Daoy (cell line): ENCODE results near the gene TDP1. TPM values are rescaled to one million over a fixed set of nuclear protein-coding genes. Genes with fewer than 3 reads are reported as not detected.
"Not testable (repeated sequence)": the region's sequence is repeated elsewhere in the genome, so short reads cannot be mapped to it uniquely, and the experiment has no call there.

Experiments used
- DNase-seq: peaks from one replicate; pipeline ENCODE4 v3.0.0-alpha.2; 2015; ENCODE audit warnings: low read depth
- total RNA-seq: library from RNA; depleted of rRNA; stranded (reverse); fragments of >200 nt; shearing (Covaris generic); gene quantifications from 2 replicates; pipeline ENCODE4 v1.2.3, GENCODE V29; 2014

TDP1 gene
- total RNA-seq, 1 experiment from 2014 or later = 50.6 TPM

DNA sequence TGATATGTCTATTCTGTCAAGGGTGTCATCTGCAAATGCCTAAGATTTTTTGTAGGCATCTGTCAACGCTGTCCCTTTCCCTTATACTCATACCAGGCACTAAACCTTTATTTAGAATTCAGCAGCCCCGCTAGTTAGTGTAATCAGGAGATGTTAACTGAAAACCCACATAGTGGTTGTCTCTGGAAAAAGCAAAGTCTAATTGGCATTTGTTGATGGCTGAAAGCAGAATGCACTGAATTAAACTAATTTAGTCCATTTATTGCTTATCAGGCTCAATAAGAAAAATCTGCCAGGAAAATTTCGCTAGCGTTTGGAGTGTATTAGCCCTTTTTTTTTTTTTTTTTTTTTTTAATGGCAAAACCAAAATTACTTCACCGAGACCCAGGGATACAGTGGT is 34.5 kb downstream of the TDP1 start:
- DNase-seq = no peak

DNA sequence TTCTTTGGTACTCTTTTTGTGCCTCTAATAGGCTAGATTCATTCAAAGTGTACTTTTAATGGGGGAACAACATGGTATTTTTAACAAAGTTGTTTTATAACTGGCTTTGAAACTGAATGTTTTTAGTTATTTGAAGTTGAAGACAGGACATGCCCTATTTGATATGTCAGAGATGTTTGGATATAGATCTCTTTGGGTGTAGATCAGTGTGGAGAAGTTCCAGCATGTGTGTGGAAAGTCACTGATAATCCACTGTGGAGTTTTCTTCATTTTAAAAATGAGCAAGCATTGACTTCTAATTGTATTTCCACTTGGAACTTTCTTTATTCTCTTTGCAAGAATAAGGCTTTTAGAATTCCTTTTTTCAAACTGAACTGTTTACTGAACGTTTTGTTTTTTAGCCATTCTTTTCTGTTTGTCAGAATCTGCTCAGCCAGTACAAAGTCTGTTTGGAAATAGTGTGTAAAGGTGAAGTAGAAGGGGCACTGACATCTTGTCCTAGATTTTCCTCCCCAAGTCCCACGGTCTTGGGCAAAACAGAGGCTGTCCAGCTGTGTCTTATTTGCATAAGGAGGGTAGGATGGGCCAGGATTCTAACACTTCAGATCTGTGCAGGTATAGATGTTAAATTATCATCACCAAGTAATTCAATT is 35.0 kb downstream of the TDP1 start:
- no peak for DNase-seq

DNA sequence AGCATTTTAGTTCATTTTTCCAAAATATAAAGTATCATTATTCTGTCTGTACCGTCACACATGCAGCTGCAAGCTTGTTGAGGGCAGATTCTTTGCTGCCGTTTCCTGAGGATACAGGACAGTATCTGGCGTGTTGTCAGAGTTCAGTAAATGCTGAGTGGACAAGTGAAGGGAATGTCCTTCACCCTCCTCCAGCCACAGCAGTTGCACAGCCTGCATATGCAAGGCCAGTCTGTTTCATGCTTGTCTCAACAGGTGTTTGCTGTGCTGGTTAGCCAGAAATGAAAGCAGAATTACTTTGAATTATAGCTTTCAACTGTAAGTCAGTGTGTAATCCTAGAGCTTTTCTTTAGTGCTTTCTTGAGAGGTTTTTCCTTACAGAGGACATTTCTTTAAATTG is 36.5 kb downstream of the TDP1 start:
- DNase-seq = no peak

DNA sequence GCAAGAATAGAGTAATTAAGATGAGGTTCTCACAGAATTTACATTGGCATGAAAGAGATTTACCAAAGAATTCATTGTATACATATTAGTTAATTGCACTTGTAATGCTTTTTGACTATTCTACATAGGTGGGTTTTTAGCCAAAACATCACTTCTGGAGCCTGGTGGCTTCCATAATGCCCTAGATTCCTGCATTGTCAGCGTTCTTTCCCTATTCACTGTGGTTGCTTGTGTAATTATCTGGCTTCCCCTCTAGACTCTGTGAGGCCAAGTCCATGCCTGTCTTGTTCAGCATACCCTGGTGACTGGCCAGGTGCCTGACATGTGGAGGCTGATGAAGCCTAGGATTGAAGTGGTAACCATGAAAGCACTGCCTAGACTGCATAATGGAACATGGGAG is 41.2 kb downstream of the TDP1 start:
- DNase-seq = no peak

DNA sequence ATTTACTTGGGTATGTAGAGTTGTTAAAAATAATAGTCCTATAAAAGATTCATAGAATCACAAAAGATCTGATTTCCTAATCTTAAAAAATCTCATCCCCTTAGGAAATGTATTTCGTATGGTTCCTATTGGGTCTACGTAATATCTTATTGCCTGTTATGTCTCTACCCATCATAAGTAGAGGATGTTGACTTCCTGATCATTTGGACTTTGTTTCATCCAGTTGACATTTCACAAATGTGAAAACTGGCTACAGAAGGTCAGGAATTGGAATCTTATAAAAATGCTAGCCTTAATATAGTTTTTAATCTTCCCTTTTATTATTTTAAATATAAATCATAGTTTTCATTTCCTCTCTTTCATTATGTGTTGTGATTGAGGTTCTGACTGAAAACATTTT is 45.2 kb downstream of the TDP1 start:
- no peak for DNase-seq

DNA sequence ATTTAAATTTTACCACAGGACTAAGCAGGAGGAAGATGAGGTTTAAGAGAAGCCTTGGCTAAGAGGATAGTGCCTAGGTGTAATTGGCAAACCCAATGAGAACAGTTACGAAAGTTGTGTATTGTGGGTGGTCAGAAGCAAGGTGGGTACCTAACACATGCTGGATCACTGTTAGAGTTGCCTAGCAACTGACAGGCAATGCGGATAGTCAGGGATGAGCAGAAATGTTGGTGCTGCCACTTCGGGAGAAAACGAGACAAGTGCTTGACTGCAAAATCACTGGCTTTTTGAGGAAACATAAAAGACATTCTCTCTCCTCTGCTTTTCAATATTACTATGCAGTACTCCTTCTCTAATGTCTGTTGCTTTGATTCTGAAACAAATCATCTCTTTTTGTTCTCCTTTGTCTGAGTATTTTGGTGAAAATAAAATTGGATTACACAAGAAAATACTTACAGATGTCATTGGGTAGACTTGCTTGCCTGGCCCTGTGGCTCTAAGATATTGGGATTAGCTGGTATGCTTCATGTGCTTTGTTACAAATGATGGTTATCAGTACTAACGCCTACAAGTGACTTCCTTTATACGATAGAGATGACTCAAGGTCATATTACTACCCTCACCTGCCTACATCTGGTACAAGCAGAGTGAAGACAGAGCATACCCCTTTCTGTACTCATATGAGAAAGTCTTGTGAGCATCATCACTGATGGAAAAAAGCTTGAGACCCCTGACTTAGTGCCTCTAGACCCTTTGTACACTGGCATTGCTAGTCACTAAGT is 48.0 kb downstream of the TDP1 start:
- DNase-seq = no peak

DNA sequence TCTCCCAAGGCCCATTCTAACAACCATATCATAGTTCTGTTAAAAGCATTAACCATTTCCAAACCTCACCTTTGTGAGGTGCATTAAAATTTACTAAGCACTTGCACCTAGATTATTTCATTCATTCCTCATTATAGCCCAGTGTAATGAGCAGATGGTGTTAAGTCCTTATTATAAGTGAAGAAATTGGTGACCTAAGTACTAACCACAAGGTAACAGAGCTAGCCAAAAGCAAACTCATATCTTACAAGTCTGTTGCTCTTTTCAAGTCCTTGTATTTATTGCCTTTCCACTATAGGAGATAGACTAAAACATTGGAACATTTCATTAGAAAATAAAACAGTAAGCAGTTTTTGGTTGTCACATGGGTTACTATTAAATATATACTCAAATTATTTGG is 49.7 kb downstream of the TDP1 start:
- DNase-seq = no peak

DNA sequence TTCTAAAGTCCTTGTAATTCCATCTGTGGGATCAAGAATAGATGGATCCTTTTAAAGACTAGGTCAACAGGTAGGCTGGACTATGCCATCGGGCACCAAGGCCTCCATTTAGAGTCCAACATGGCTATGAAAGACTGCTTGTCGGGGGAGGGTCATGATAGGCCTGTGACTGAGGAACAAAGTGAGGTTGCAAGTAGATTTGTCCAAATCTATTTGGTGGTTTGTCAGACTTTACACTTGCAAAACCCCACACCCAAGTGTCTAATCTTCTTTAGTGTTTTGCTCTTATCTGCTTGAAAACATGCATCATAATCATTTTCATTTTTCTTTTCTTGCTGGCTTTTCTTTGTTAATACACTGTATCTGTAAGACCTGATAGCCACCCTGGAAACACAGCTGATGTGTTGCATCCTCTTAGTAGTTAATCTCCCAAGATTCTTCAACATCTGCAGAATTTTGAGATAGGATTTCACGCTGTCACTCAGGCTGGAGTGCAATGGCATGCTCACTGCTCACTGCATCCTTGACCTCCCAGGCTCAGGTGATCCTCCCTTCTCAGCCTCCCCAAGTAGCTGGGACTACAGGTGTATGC is 50.3 kb downstream of the TDP1 start:
- no peak for DNase-seq

DNA sequence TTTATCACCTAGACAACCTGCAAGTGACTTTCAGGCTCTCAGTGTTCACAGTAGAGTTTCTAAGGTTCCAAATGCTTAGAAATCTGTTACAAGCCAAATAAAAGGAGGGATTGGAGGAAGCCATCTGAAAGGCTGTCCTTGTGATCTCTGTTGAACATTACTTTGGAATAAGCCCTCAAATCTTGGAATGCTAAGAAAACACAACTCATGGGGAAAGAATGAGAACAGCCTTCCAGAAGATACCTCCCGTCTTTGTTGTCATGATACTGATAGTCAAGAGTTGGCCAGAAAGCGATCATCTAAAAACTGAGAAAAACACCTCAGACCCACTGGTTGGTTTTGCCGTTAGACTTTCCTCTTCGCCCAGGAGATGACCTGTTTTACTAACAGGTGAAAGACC is 61.6 kb downstream of the TDP1 start:
- DNase-seq = no peak

DNA sequence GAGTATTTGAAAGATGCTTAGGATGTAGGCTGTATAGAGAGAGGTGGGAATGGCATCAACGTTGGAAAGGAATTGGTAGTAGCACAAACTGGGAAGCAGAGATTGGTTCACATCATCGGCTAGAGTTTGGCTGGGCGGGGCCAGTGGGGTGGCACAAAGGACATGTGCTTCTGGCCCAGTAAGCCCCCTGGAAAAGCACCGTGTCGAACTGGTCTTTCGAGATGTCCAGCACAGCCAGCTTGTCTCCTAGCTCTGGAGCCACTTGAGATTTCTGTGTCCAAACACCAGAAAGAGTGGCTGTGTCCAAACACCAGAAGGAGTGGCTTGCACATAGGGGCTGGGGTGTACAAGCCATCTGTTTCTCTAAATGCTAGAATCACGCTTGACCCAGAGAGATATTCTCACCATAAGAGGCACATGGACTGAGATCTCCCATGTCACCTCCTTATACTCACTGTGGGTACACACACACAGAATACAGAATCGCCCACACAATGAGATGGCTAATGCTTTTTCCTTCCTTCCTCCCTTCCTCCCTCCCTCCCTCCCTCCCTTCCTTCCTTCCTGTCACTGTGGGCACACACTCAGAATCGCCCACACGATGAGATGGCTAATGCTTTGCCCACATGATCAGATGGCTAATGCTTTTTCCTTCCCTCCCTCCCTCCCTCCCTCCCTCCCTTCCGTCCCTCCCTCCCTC is 64.2 kb downstream of the TDP1 start:
- DNase-seq = peak; percentile 19

DNA sequence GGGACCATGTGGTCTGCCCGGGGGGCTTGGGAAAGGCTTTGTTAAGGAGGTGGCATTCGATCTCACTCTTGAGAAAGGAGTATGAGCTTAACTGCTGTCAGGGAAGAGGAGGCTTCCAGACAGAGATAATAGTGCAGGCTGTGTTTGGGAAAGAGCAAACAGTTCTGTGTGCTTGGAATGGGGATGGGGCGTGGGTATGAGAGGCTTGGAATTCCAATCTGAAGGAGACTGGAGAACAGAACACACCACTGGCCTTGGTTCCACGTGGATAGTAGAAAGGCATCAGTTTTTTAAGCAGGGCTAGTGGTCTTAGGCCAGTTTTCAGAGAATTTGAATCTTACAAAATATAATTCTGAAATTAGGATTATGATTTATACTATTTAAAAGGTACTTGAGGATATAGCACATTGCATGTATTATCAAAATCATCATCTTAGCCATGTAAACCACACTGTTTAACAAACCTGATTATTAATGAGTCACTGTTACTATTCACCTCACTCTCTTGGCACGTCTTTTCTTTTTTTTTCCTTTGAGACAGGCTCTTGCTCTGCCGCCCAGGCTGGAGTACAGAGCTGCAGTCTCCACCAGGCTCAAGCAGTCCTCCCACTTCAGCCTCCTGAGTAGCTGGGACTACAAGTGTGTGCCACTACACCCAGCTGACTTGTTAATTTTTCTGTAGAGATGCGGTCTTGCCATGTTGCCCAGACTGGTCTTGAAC is 67.6 kb downstream of the TDP1 start:
- no peak for DNase-seq

DNA sequence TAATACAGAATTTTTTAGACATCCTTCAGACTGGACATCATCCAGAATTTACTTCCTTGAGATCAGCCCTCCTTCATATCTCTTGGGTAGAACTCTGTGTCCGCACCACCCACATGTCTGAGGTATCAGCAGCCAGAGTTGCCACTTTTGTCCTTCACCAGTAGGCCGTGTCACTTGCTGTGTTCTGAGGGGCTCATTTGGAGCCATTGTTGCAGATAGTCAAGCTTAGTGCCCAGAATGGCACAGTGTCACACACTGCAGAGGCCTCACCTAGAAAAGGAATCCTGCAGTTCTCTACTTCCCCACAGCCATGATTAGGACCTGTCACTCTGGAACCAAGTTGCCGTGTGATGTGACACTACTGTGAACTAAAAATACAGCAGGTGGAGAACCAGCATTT is 69.2 kb downstream of the TDP1 start:
- DNase-seq = no peak

DNA sequence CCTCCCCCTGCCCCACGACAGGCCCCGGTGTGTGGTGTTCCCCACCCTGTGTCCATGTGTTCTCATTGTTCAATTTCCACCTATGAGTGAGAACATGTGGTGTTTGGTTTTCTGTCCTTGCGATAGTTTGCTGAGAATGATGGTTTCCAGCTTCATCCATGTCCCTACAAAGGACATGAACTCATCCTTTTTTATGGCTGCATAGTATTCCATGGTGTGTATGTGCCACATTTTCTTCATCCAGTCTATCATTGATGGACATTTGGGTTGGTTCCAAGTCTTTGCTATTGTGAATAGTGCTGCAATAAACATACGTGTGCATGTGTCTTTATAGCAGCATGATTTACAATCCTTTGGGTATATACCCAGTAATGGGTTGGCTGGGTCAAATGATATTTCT is 70.9 kb downstream of the TDP1 start:
- DNase-seq = not testable (repeated sequence)

DNA sequence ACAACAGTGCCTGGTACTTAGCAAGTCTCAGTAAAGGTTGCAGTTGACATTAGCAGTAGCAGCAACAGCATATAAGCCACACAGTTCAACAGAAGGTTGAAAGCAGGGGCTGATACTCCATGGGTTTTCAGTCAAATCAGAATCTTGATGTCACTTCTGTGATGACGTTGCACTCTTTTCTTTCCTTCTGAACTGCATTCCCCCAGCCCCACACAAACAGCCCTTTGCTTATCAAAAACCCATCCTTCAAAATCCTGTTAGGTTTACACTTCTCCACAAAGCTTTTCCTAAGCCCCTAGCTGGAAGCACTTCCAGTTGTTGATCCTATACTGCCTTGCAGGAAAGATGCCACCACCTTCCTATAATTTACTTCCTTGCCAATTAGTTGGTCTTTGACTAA is 72.1 kb downstream of the TDP1 start:
- no peak for DNase-seq

DNA sequence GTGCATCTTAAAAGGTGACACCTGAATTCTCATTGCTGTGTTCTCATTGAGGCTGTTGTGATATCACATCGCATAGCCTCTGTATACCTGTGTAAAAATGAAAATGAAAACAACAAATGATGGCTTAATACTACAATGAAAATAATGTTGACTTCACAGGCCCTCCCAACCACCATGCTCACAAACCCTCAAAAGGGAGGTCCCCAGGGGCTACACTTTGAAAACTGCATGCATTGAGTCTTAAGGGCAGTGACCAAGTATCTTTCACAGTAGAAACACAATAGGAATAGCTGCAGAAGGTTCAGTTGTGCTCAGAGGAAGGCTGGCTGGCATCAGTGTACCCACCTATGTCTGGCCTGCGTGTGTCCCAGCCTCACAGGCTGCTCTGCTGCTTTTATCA is 78.4 kb downstream of the TDP1 start:
- no peak for DNase-seq

DNA sequence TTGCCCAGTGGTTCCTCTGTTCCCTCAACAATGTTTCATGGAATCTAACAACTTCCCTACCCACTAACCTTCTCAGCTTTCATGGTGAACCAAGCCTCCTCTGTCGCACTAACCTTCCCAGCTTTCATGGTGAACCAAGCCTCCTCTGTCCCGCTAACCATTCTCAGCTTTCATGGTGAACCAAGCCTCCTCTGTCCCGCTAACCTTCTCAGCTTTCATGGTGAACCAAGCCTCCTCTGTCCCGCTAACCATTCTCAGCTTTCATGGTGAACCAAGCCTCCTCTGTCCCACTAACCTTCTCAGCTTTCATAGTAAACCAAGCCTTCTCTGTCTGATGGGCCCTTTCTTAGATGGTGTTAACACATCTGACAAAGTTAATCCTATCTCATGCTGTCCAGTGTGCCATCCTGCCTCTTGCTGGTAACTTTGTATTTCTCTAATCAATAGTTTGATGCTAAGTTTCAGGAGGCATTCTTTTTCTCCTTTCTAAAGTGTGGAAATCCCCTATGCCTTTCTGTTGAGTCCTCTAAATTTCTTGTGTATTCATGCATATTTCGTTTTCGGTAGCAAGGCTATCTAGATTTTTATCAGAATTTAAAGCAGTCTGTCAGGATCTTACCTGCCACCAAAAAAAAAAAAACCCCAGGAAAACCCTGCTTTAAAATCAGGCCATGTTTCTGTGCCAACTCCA is 79.3 kb downstream of the TDP1 start:
- no peak for DNase-seq

DNA sequence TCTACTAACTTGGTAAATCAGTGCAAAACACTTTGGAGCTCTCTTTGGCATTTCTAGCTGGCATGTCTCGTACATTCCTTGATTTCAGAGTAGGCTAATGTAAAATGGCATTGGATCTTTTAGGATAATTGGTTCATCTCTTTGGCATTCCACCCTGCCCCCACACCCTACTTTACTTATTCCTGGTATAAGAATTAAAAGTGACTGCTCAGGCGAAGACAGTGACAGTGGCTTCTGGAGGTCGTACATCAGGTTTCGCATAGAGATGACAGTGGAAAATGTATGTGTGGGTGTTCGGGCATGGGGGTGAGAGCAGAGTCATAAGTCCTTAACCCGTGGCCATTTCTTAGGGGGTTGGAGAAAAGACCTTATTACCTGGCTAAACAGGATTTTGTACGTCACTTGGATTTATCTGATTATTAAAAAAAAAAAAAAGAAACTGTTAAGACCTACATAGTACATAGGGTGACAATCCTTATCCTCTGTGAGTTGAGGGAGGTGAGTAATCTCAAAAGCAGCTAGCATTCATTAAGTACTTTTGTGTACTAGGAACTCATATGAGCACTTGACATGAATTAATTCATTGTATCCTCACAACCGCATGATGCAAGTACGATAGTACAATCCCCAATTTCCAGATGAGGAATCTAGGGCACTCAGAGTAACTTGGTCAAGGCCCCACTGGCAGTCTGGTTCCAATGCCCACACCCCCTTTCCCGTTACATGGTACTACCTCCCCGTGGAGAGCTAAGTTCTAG is 83.7 kb downstream of the TDP1 start:
- DNase-seq = no peak

DNA sequence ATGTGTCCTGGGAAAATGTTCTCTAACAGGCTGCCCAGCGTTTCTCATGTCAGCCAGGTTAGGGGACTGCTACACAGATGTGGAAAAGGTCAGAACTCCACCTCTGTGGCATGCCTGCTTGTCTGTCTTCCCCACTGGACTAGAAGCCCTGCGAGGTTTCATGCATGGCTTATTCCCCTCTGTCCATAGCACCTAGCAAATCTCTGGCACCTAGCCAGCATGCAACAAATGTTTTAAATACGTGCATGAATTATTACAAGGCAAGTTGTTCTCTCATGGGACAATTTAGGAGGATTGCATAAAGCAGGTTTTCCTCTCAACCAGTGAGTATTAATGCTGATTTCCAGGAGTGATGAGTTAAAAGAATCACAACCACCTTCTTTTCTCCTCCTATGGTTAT is 84.7 kb downstream of the TDP1 start:
- no peak for DNase-seq

DNA sequence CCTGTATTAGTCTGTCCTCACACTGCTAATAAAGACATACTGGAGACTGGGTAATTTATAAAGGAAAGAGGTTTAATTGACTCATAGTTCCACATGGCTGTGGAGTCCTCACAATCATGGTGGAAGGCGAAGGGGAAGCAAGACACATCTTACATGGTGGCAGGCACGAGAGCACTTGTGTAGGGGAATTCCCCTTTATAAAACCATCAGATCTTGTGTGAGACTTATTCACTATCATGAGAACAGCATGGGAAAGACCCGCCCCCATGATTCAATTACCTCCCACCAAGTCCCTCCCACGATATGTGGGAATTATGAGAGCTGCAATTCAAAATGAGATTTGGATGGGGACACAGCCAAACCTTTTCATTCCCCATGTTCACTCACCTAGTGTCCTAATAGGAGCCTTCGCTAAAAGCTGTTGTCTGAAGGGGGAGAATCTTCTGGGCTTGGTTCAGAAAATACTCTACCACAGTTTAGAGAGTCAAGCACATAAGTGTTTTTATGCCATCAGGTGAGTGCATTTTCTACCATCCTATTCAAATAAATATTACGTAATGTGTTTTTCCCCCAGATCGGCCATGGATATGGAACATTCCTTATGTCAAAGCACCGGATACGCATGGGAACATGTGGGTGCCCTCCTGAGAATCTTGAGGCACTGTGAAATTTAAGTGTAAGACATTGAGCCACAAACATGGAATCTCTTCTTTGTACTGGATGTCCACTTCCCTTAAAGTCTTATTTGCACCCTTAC is 86.9 kb downstream of the TDP1 start:
- no peak for DNase-seq

DNA sequence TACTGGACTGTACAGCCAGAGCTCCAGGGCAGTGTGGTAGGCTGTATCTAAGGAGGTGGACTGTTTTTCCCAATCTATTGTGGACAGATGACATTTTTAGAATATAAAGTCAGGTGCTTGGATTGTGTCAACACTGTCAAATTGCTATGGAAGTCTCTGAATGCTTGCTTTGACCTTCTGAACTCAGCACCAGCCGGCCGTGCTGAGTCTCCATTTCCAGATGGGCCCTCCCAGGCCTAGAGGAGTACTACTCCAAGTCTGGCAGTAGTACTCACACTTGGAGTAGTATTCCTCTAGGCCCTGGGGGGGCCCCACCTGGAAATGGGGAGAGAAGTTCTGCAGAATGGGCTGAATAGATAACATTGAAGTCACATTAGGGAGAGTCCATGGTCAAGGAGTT is 89.9 kb downstream of the TDP1 start:
- DNase-seq = no peak
